Endothelial cell of umbilical vein (primary cell): Measurements from ENCODE around the gene HMX2. TPM values are rescaled to one million over a fixed set of nuclear protein-coding genes. Genes with fewer than 3 reads are reported as not detected.

Source experiments
- BruUV-seq: library from RNA; stranded (reverse); fragments of 400-500 nt; replicated peaks from 2 replicates; lab custom pipeline; 2021; lab: Mats Ljungman, UMichigan
- CTCF ChIA-PET: fragments of 300-600, 350-600 bp; sonication (Branson Sonifier 250); formaldehyde crosslinking; loops from one replicate; lab custom pipeline; 2021; ENCODE audit warnings: antibody characterized with exemption, inconsistent platforms; lab: Charles Lee
- POLR2A ChIA-PET: fragments of 300-600, 350-600 bp; sonication (Branson Sonifier 250); formaldehyde crosslinking; loops from one replicate; lab custom pipeline; 2021; ENCODE audit warnings: antibody characterized with exemption, inconsistent platforms; lab: Charles Lee
- DNase-seq: peaks from one replicate; pipeline ENCODE4 v3.0.0-alpha.2; 2011; ENCODE audit warnings: low read depth, low spot score
- FAIRE-seq: peaks from 2 replicates; lab custom pipeline; 2011; peaks lifted over from hg19 to GRCh38; lab: Jason Lieb, UNC
- H2AFZ ChIP-seq: 2 replicates; pipeline ENCODE4 v1.6.0; 2012; ENCODE audit warnings: low read depth, low read length, control low read depth, inconsistent platforms
- H3K27ac ChIP-seq: 2 replicates; pipeline ENCODE4 v1.5.1; 2011; ENCODE audit warnings: low read depth, mild to moderate bottlenecking, control low read depth, low read length, moderate library complexity; ENCODE audit not compliant: insufficient read depth
- H3K27me3 ChIP-seq, 2 experiments: 2 replicates each; pipeline versions ENCODE4 v1.6.0 to v1.6.1; 2011; ENCODE audit warnings: low read length in 2 of 2, mixed read lengths in 1 of 2; ENCODE audit not compliant: control insufficient read depth in 2 of 2, insufficient read depth in 2 of 2
- H3K36me3 ChIP-seq, 2 experiments: 2 replicates in 1 of 2; 3 replicates in 1 of 2; pipeline ENCODE4 v1.5.1; 2011; ENCODE audit warnings: low read length in 2 of 2, mild to moderate bottlenecking in 1 of 2, moderate library complexity in 1 of 2; ENCODE audit not compliant: control insufficient read depth in 2 of 2, insufficient read depth in 2 of 2; ENCODE audit errors: extremely low read depth in 1 of 2
- H3K4me1 ChIP-seq: 3 replicates; pipeline ENCODE4 v1.5.1; 2011; ENCODE audit warnings: mild to moderate bottlenecking, low read length; ENCODE audit not compliant: control insufficient read depth, insufficient read depth; ENCODE audit errors: extremely low read depth
- H3K4me2 ChIP-seq: 2 replicates; pipeline ENCODE4 v1.6.1; 2011; ENCODE audit warnings: low read length, control low read depth, mixed read lengths; ENCODE audit not compliant: insufficient read depth
- H3K4me3 ChIP-seq, 3 experiments: fragments of 200-600 bp in 1 of 3; sonication (generic), shearing (Covaris generic) in 1 of 3; replicated peaks in 1 of 3; 2 replicates each; pipeline ENCODE4 v1.5.1; 2011 to 2016; ENCODE audit warnings: control low read depth in 3 of 3, low read length in 3 of 3, mild to moderate bottlenecking in 2 of 3, inconsistent platforms in 1 of 3, low read depth in 1 of 3, moderate library complexity in 1 of 3; ENCODE audit not compliant: insufficient read depth in 1 of 3
- H3K79me2 ChIP-seq: 2 replicates; pipeline ENCODE4 v1.6.0; 2012; ENCODE audit warnings: low read length, inconsistent platforms; ENCODE audit not compliant: control insufficient read depth, insufficient read depth
- H3K9ac ChIP-seq: replicated peaks from 2 replicates; pipeline ENCODE3; 2011; ENCODE audit warnings: low read length, control low read depth; ENCODE audit not compliant: insufficient read depth; ENCODE audit errors: extremely low read depth
- H3K9me1 ChIP-seq: replicated peaks from 3 replicates; pipeline ENCODE4 v1.6.0; 2011; ENCODE audit warnings: mild to moderate bottlenecking, low read length; ENCODE audit not compliant: control insufficient read depth, insufficient read depth; ENCODE audit errors: extremely low read depth
- H3K9me3 ChIP-seq: replicated peaks from 2 replicates; pipeline ENCODE4 v1.5.1; 2012; ENCODE audit warnings: low read length, inconsistent platforms; ENCODE audit not compliant: control insufficient read depth, insufficient read depth
- H4K20me1 ChIP-seq: replicated peaks from 2 replicates; pipeline ENCODE3; 2011; ENCODE audit warnings: mild to moderate bottlenecking, low read length; ENCODE audit not compliant: control insufficient read depth, insufficient read depth; ENCODE audit errors: extremely low read depth
- EZH2 ChIP-seq: IDR thresholded peaks from 2 replicates; pipeline ENCODE4 v1.6.1; 2012; ENCODE audit warnings: borderline replicate concordance, low read depth, mild to moderate bottlenecking, moderate library complexity, low read length, inconsistent platforms; ENCODE audit not compliant: severe bottlenecking
- FOS ChIP-seq: IDR thresholded peaks from 2 replicates; pipeline ENCODE4 v1.6.1; 2011; ENCODE audit warnings: mild to moderate bottlenecking, low read length, moderate library complexity, borderline replicate concordance; ENCODE audit not compliant: insufficient read depth
- GATA2 ChIP-seq: IDR thresholded peaks from 2 replicates; pipeline ENCODE4 v1.7.0; 2011; ENCODE audit warnings: low read depth, mild to moderate bottlenecking, moderate library complexity, mixed read lengths, low read length; ENCODE audit not compliant: insufficient read length, insufficient read depth
- MYC ChIP-seq: IDR thresholded peaks from one replicate; pipeline ENCODE4 v1.6.1; 2011; ENCODE audit warnings: mild to moderate bottlenecking, low read depth, low read length
- dilution Hi-C: fragments of 300-500 bp; cut with MboI; formaldehyde crosslinking; loops from one replicate; pipeline ENCODE4 v1.15.0; 2019; ENCODE audit warnings: low sequenced_read_pairs; ENCODE audit not compliant: extremely low pct_ligation_motif_present
- intact Hi-C: fragments of 100-400 bp; cut with micrococcal nuclease; formaldehyde crosslinking; loops from one replicate; pipeline ENCODE4 v1.10.0; 2022
- polyA plus RNA-seq, 4 experiments: library from polyadenylated mRNA; depleted of rRNA in 3 of 4; stranded (reverse) in 3 of 4; unstranded in 1 of 4; fragments of >200 nt; gene quantifications; 2 replicates each; pipeline versions ENCODE4 v1.2.1 to v1.2.3, GENCODE V29; 2011 to 2012; ENCODE audit warnings: missing spikeins in 1 of 4
- total RNA-seq: library from RNA; stranded (reverse); gene quantifications from 2 replicates; pipeline ENCODE4 v1.2.3, GENCODE V29; 2021
- TF ChIP-seq, protein P1 (sequence below): IDR thresholded peaks from 2 replicates; pipeline ENCODE4 v1.6.1; 2011; ENCODE audit not compliant: insufficient read depth, insufficient read length

Gene HMX2
- total and polyA plus RNA-seq, 2 donors (not counting 3 experiments of a cell fraction or from before 2014, with no cell fraction given) = not detected

DNA sequence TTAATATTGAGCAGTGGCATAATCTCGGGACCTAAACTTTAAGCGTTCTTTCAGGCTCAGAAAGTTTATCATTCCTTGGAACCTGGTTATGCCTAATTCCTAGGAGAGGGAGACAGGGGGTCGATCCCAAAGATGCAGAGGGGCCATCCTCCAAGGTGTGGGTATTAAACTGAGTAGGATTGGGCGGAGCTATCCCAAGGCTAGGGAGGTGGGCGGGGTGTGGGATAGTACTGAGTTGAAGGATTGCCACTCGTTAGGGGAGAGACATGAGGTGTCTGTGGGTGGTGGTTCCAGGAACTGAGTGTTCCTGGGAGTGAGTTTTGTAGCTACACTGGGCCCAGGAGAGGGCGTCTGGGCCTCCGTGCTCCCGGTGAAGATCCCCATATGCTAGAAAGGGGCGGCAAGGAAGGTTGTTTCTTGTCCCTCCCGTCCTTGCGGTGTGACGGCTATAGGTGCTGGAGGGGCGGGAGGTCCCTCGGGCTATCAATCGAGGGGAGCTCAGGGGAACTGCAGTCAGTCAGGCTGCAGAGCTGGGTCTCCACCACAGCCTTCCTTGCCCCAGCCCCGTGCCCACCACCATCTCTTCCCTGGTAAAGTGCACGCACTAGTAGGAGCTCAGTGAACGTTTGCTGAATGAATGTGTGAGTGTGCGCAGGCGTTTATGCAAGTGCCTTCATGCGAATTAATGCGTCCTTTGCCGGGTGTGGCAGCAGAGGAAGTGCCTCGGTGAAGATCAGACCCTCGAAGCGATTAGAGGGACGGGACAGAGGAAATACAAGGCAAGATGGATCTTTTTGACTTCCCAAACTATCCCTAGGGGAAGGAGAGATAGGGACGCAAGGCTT is 3.0 kb upstream of the HMX2 start:
- peaks cover 3% of the 10 kb centered on the region for H3K4me1 ChIP-seq
- POLR2A ChIA-PET = no interaction called here
- H3K27me3 ChIP-seq = peaks cover 91 to 99% of the 10 kb centered on the region in 2 experiments
- H3K9me1 ChIP-seq = no peaks in the 10 kb centered on the region
- no peaks in the 10 kb centered on the region for H4K20me1 ChIP-seq
- H3K9me3 ChIP-seq = no peaks in the 10 kb centered on the region
- no peak overlapping the region for H2AFZ ChIP-seq
- no peak overlapping the region for H3K9ac ChIP-seq
- DNase-seq (no peak), FAIRE-seq (no peak)
- H3K4me3 ChIP-seq = no peak overlapping the region
- intact Hi-C loops (no loop called here), dilution Hi-C loops (no loop called here)
- H3K79me2 ChIP-seq = no peaks in the 10 kb centered on the region
- H3K27ac ChIP-seq = no peak overlapping the region
- H3K4me2 ChIP-seq = no peak overlapping the region
- CTCF ChIA-PET = interaction anchor here (1.3 kb wide), 1 partner anchor 9 kb away, joined by 11 read pairs; the partner anchor contains the start of gene BUB3
- H3K36me3 ChIP-seq = no peaks in the 10 kb centered on the region
- no peak for TF ChIP-seq GATA2
- peak; percentile 85 for TF ChIP-seq EZH2
- BruUV-seq = no TSS peak

DNA sequence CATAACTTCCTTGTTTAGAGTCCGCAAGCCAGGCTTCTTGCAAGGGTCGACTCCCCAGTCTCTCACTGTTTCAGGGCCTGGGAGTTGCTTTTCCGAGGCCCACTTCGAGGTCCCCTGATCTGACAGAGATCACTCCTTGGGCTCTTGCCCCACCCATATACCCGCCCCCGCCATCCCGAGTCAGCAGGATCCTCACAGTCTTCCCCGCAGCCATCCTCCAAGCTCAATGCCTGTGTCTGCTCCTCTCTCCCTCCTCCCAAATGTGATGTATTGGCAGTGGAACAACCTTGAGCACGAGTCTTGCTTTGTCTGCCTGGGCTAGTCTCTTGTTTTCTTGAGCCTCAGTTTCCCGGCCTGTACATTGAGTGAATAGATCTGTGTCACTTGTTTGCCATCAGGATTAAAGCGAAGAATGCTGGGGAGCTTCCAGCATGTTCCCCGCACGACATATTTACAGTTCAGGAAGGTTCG is 2.4 kb upstream of the HMX2 start:
- POLR2A ChIA-PET = no interaction called here
- dilution Hi-C loops = no loop called here
- TF ChIP-seq EZH2 (peak; percentile 32), FOS (no peak), MYC (no peak)
- TF ChIP-seq, protein P1, sequence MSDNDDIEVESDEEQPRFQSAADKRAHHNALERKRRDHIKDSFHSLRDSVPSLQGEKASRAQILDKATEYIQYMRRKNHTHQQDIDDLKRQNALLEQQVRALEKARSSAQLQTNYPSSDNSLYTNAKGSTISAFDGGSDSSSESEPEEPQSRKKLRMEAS = no peak

More for the DNA sequence above, 2.4 kb upstream of the HMX2 start:
- CTCF ChIA-PET = interaction anchor here (1.3 kb wide), 1 partner anchor 8 kb away, joined by 11 read pairs; the partner anchor contains the start of gene BUB3
- Histone ChIP-seq H3K27me3 (peaks cover 90 to 99% of the 10 kb centered on the region in 2 experiments), H3K4me1 (peaks cover 5% of the 10 kb centered on the region), H3K4me2 (no peak overlapping the region), H3K79me2 (no peaks in the 10 kb centered on the region), H3K27ac (no peak overlapping the region), H3K9me1 (no peaks in the 10 kb centered on the region), H3K36me3 (no peaks in the 10 kb centered on the region), H4K20me1 (no peaks in the 10 kb centered on the region), H3K4me3 (no peak overlapping the region), H3K9ac (no peak overlapping the region), H3K9me3 (no peaks in the 10 kb centered on the region), H2AFZ (no peak overlapping the region)
- DNase-seq (no peak), FAIRE-seq (no peak)
- intact Hi-C loops = no loop called here
- BruUV-seq = no TSS peak
